ENCODE results near the gene PDE6B. TPM values are rescaled to one million over a fixed set of nuclear protein-coding genes. Genes with fewer than 3 reads are reported as not detected.

PDE6B gene
- total RNA-seq, 4 donors from 2014 or later: 0.81 to 5.5 (median 1.8) TPM

GRCh38 chr4:654503-654845 is 29.1 kb downstream of the PDE6B start:
- no peak overlapping the region for H3K4me3 ChIP-seq
- no peaks in the 10 kb centered on the region for H3K9me3 ChIP-seq
- no peak for ATAC-seq
- H3K4me1 ChIP-seq: no peaks in the 10 kb centered on the region
- H3K36me3 ChIP-seq: no peaks in the 10 kb centered on the region
- peaks cover 70% of the 10 kb centered on the region for H3K27me3 ChIP-seq
- no peak overlapping the region for H3K27ac ChIP-seq
- TF ChIP-seq POLR2A (IDR thresholded peaks at IDR 0.05) (no peak), CTCF (IDR thresholded peaks at IDR 0.05) (no peak), EP300 (IDR thresholded peaks at IDR 0.05) (no peak), POLR2AphosphoS5 (IDR thresholded peaks at IDR 0.05) (no peak)
- WGBS, 2 donors (ENCODE audit: low coverage in 1 of 2): 95% methylated on average over 11 of the region's 17 CpGs; no CpG with 5 or more reads in 1 of the 2 donors

- TF ChIP-seq POLR2A (IDR thresholded peaks at IDR 0.05) (no peak), POLR2AphosphoS5 (IDR thresholded peaks at IDR 0.05) (no peak), EP300 (IDR thresholded peaks at IDR 0.05) (no peak), CTCF (IDR thresholded peaks at IDR 0.05) (no peak)
- peaks cover 65% of the 10 kb centered on the region for H3K27me3 ChIP-seq
- 48 to 72% methylated on average over 2 to 5 of the region's 17 CpGs for WGBS, 2 donors (ENCODE audit: low coverage in 1 of 2)
Measured at GRCh38 chr4:654871-655463, 29.6 kb downstream of the PDE6B start.

GRCh38 chr4:655464-656151 is 30.2 kb downstream of the PDE6B start:
- no peak for ATAC-seq
- peaks cover 59% of the 10 kb centered on the region for H3K27me3 ChIP-seq
- 55 to 58% methylated on average over 6 to 11 of the region's 26 CpGs for WGBS, 2 donors (ENCODE audit: low coverage in 1 of 2)

More at GRCh38 chr4:654871-655463, 29.6 kb downstream of the PDE6B start:
- H3K36me3 ChIP-seq: no peaks in the 10 kb centered on the region
- H3K9me3 ChIP-seq: no peaks in the 10 kb centered on the region
- no peaks in the 10 kb centered on the region for H3K4me1 ChIP-seq
- H3K4me3 ChIP-seq: no peak overlapping the region
- no peak for ATAC-seq
- H3K27ac ChIP-seq: no peak overlapping the region

GRCh38 chr4:656436-657337 is 31.3 kb downstream of the PDE6B start:
- WGBS, 2 donors (ENCODE audit: low coverage in 1 of 2): 57% methylated on average over 17 of the region's 58 CpGs; no CpG with 5 or more reads in 1 of the 2 donors
- Histone ChIP-seq H3K27me3 (peaks cover 48% of the 10 kb centered on the region), H3K36me3 (no peaks in the 10 kb centered on the region), H3K27ac (no peak overlapping the region), H3K4me3 (no peak overlapping the region), H3K9me3 (no peaks in the 10 kb centered on the region), H3K4me1 (no peaks in the 10 kb centered on the region)
- ATAC-seq: no peak
- TF ChIP-seq POLR2AphosphoS5 (IDR thresholded peaks at IDR 0.05) (no peak), CTCF (IDR thresholded peaks at IDR 0.05) (no peak), POLR2A (IDR thresholded peaks at IDR 0.05) (no peak), EP300 (IDR thresholded peaks at IDR 0.05) (no peak)

More at GRCh38 chr4:655464-656151, 30.2 kb downstream of the PDE6B start:
- H3K9me3 ChIP-seq: no peaks in the 10 kb centered on the region
- H3K27ac ChIP-seq: no peak overlapping the region
- TF ChIP-seq CTCF (IDR thresholded peaks at IDR 0.05) (no peak), POLR2A (IDR thresholded peaks at IDR 0.05) (no peak), EP300 (IDR thresholded peaks at IDR 0.05) (no peak), POLR2AphosphoS5 (IDR thresholded peaks at IDR 0.05) (no peak)
- no peaks in the 10 kb centered on the region for H3K36me3 ChIP-seq
- H3K4me3 ChIP-seq: no peak overlapping the region
- H3K4me1 ChIP-seq: no peaks in the 10 kb centered on the region

Measured in gastroesophageal sphincter (tissue), 4 donors.